ENCODE data around the gene VWA5B1. TPM values are rescaled to one million over a fixed set of nuclear protein-coding genes. Genes with fewer than 3 reads are reported as not detected.

The VWA5B1 gene
- total and polyA plus RNA-seq, 10 of the 15 experiments (the other 5 are each of a cell fraction or from before 2014, with no cell fraction given): under 0.01 to 0.05 (median 0.01) TPM; not detected in 7

GRCh38 chr1:20328201-20328600, 37.5 kb downstream of the VWA5B1 start (continued):
- TF ChIP-seq BCL11A (IDR thresholded peaks at IDR 0.05; ENCODE audit: low read depth, low read length) (no peak), RELB (IDR thresholded peaks at IDR 0.05; ENCODE audit: low read depth) (no peak), CBX3 (IDR thresholded peaks at IDR 0.05; ENCODE audit: borderline replicate concordance, low read depth) (no peak)

- no peak overlapping the region for H3K4me2 ChIP-seq (ENCODE audit: control insufficient read depth, insufficient read depth)
- POLR2A ChIA-PET: no interaction called here
- H3K9ac ChIP-seq (ENCODE audit: control insufficient read depth, insufficient read depth, low read length): no peak overlapping the region
- H3K27ac ChIP-seq (ENCODE audit: control insufficient read depth, insufficient read depth): no peak overlapping the region
- H2AFZ ChIP-seq (ENCODE audit: control insufficient read depth, low read depth, low read length): no peak overlapping the region
- no peaks in the 10 kb centered on the region for H3K4me1 ChIP-seq (ENCODE audit: control insufficient read depth, insufficient read depth, low read length)
- TF ChIP-seq CTCF (IDR thresholded peaks at IDR 0.05 in 2 of 3, conservative IDR thresholded peaks at IDR 0.05 in 1 of 3; ENCODE audit: control insufficient read depth in 2 of 3, extremely low read depth in 1 of 3, insufficient read depth in 1 of 3, low read depth in 3 of 3, low read length in 3 of 3): peak in 1 of 3 experiments; percentile 24; a peak in 1 of 6 replicates
- no peak for TF ChIP-seq EP300 (IDR thresholded peaks at IDR 0.05; ENCODE audit: borderline replicate concordance in 1 of 2, control insufficient read depth in 1 of 2, low read depth in 2 of 2, low read length in 2 of 2)
- no peak for TF ChIP-seq ZSCAN29 (IDR thresholded peaks at IDR 0.05)
- H4K20me1 ChIP-seq (ENCODE audit: control insufficient read depth, insufficient read depth): peaks cover 4% of the 10 kb centered on the region; the same call in 1 of the 2 replicates
- SMC1A ChIA-PET (ENCODE audit: uncharacterized antibody, unreplicated experiment): no interaction called here
- CTCF ChIA-PET: no interaction called here
- intact Hi-C loops (cut with micrococcal nuclease; ENCODE audit: unreplicated experiment): no loop called here
- no peak for FAIRE-seq
- DNase-seq (ENCODE audit: low read depth, low spot score): no peak
- no peaks in the 10 kb centered on the region for H3K79me2 ChIP-seq (ENCODE audit: control insufficient read depth, insufficient read depth, low read length)
- WGBS (ENCODE audit: insufficient coverage, insufficient replicate concordance, low lambda C conversion rate, missing lambda C conversion rate): 58% methylated on average over 14 of the region's 14 CpGs
- no peak for ATAC-seq
- no peaks in the 10 kb centered on the region for H3K9me3 ChIP-seq (replicated peaks; ENCODE audit: control insufficient read depth, insufficient read depth, low read length)
- RAD21 ChIA-PET (ENCODE audit: unreplicated experiment): no interaction called here
- BruUV-seq (replicated peaks): no TSS peak
- in situ Hi-C loops (cut with MboI): no loop called here
- H3K36me3 ChIP-seq (ENCODE audit: control insufficient read depth in 2 of 2, insufficient read depth in 2 of 2, low read length in 1 of 2): no peaks in the 10 kb centered on the region
- H3K4me3 ChIP-seq: no peak overlapping the region
- H3K27me3 ChIP-seq (replicated peaks in 1 of 2; ENCODE audit: control insufficient read depth in 2 of 2, insufficient read depth in 2 of 2, low read length in 1 of 2): no peaks in the 10 kb centered on the region
Measured at GRCh38 chr1:20329793-20330542, 39.3 kb downstream of the VWA5B1 start.
